Endothelial cell of umbilical vein (primary cell): ENCODE data around the gene METTL1. TPM values are rescaled to one million over a fixed set of nuclear protein-coding genes. Genes with fewer than 3 reads are reported as not detected.

Source experiments
- BruUV-seq: library from RNA; stranded (reverse); fragments of 400-500 nt; replicated peaks from 2 replicates; lab custom pipeline; 2021; lab: Mats Ljungman, UMichigan
- CTCF ChIA-PET: fragments of 300-600, 350-600 bp; sonication (Branson Sonifier 250); formaldehyde crosslinking; loops from one replicate; lab custom pipeline; 2021; ENCODE audit warnings: antibody characterized with exemption, inconsistent platforms; lab: Charles Lee
- POLR2A ChIA-PET: fragments of 300-600, 350-600 bp; sonication (Branson Sonifier 250); formaldehyde crosslinking; loops from one replicate; lab custom pipeline; 2021; ENCODE audit warnings: antibody characterized with exemption, inconsistent platforms; lab: Charles Lee
- DNase-seq: peaks from one replicate; pipeline ENCODE4 v3.0.0-alpha.2; 2011; ENCODE audit warnings: low read depth, low spot score
- FAIRE-seq: peaks from 2 replicates; lab custom pipeline; 2011; peaks lifted over from hg19 to GRCh38; lab: Jason Lieb, UNC
- H2AFZ ChIP-seq: 2 replicates; pipeline ENCODE4 v1.6.0; 2012; ENCODE audit warnings: low read depth, low read length, control low read depth, inconsistent platforms
- H3K27ac ChIP-seq: 2 replicates; pipeline ENCODE4 v1.5.1; 2011; ENCODE audit warnings: low read depth, mild to moderate bottlenecking, control low read depth, low read length, moderate library complexity; ENCODE audit not compliant: insufficient read depth
- H3K27me3 ChIP-seq, 2 experiments: 2 replicates each; pipeline versions ENCODE4 v1.6.0 to v1.6.1; 2011; ENCODE audit warnings: low read length in 2 of 2, mixed read lengths in 1 of 2; ENCODE audit not compliant: control insufficient read depth in 2 of 2, insufficient read depth in 2 of 2
- H3K36me3 ChIP-seq, 2 experiments: 2 replicates in 1 of 2; 3 replicates in 1 of 2; pipeline ENCODE4 v1.5.1; 2011; ENCODE audit warnings: low read length in 2 of 2, mild to moderate bottlenecking in 1 of 2, moderate library complexity in 1 of 2; ENCODE audit not compliant: control insufficient read depth in 2 of 2, insufficient read depth in 2 of 2; ENCODE audit errors: extremely low read depth in 1 of 2
- H3K4me1 ChIP-seq: 3 replicates; pipeline ENCODE4 v1.5.1; 2011; ENCODE audit warnings: mild to moderate bottlenecking, low read length; ENCODE audit not compliant: control insufficient read depth, insufficient read depth; ENCODE audit errors: extremely low read depth
- H3K4me2 ChIP-seq: 2 replicates; pipeline ENCODE4 v1.6.1; 2011; ENCODE audit warnings: low read length, control low read depth, mixed read lengths; ENCODE audit not compliant: insufficient read depth
- H3K4me3 ChIP-seq, 3 experiments: fragments of 200-600 bp in 1 of 3; sonication (generic), shearing (Covaris generic) in 1 of 3; replicated peaks in 1 of 3; 2 replicates each; pipeline ENCODE4 v1.5.1; 2011 to 2016; ENCODE audit warnings: control low read depth in 3 of 3, low read length in 3 of 3, mild to moderate bottlenecking in 2 of 3, inconsistent platforms in 1 of 3, low read depth in 1 of 3, moderate library complexity in 1 of 3; ENCODE audit not compliant: insufficient read depth in 1 of 3
- H3K79me2 ChIP-seq: 2 replicates; pipeline ENCODE4 v1.6.0; 2012; ENCODE audit warnings: low read length, inconsistent platforms; ENCODE audit not compliant: control insufficient read depth, insufficient read depth
- H3K9ac ChIP-seq: replicated peaks from 2 replicates; pipeline ENCODE3; 2011; ENCODE audit warnings: low read length, control low read depth; ENCODE audit not compliant: insufficient read depth; ENCODE audit errors: extremely low read depth
- H3K9me1 ChIP-seq: replicated peaks from 3 replicates; pipeline ENCODE4 v1.6.0; 2011; ENCODE audit warnings: mild to moderate bottlenecking, low read length; ENCODE audit not compliant: control insufficient read depth, insufficient read depth; ENCODE audit errors: extremely low read depth
- H3K9me3 ChIP-seq: replicated peaks from 2 replicates; pipeline ENCODE4 v1.5.1; 2012; ENCODE audit warnings: low read length, inconsistent platforms; ENCODE audit not compliant: control insufficient read depth, insufficient read depth
- H4K20me1 ChIP-seq: replicated peaks from 2 replicates; pipeline ENCODE3; 2011; ENCODE audit warnings: mild to moderate bottlenecking, low read length; ENCODE audit not compliant: control insufficient read depth, insufficient read depth; ENCODE audit errors: extremely low read depth
- CTCF ChIP-seq, 2 donors: IDR thresholded peaks; 1 replicate in 1 of 2; 2 replicates in 1 of 2; pipeline ENCODE4 v1.5.1; 2011; ENCODE audit warnings: low read length in 2 of 2, mild to moderate bottlenecking in 2 of 2, moderate library complexity in 2 of 2, control low read depth in 1 of 2, inconsistent platforms in 1 of 2, low read depth in 1 of 2; ENCODE audit not compliant: insufficient read depth in 1 of 2; ENCODE audit errors: extremely low read depth in 1 of 2
- EZH2 ChIP-seq: IDR thresholded peaks from 2 replicates; pipeline ENCODE4 v1.6.1; 2012; ENCODE audit warnings: borderline replicate concordance, low read depth, mild to moderate bottlenecking, moderate library complexity, low read length, inconsistent platforms; ENCODE audit not compliant: severe bottlenecking
- FOS ChIP-seq: IDR thresholded peaks from 2 replicates; pipeline ENCODE4 v1.6.1; 2011; ENCODE audit warnings: mild to moderate bottlenecking, low read length, moderate library complexity, borderline replicate concordance; ENCODE audit not compliant: insufficient read depth
- GATA2 ChIP-seq: IDR thresholded peaks from 2 replicates; pipeline ENCODE4 v1.7.0; 2011; ENCODE audit warnings: low read depth, mild to moderate bottlenecking, moderate library complexity, mixed read lengths, low read length; ENCODE audit not compliant: insufficient read length, insufficient read depth
- JUN ChIP-seq: IDR thresholded peaks from 2 replicates; pipeline ENCODE4 v1.6.1; 2011; ENCODE audit warnings: borderline replicate concordance, low read depth; ENCODE audit not compliant: insufficient read length, insufficient read depth
- MYC ChIP-seq: IDR thresholded peaks from one replicate; pipeline ENCODE4 v1.6.1; 2011; ENCODE audit warnings: mild to moderate bottlenecking, low read depth, low read length
- POLR2AphosphoS5 ChIP-seq: IDR thresholded peaks from 2 replicates; pipeline ENCODE4 v1.6.1; 2012; ENCODE audit warnings: low read depth, mild to moderate bottlenecking, control low read depth, low read length, moderate library complexity; ENCODE audit not compliant: insufficient read depth
- dilution Hi-C: fragments of 300-500 bp; cut with MboI; formaldehyde crosslinking; loops from one replicate; pipeline ENCODE4 v1.15.0; 2019; ENCODE audit warnings: low sequenced_read_pairs; ENCODE audit not compliant: extremely low pct_ligation_motif_present
- intact Hi-C: fragments of 100-400 bp; cut with micrococcal nuclease; formaldehyde crosslinking; loops from one replicate; pipeline ENCODE4 v1.10.0; 2022
- polyA plus RNA-seq, 4 experiments: library from polyadenylated mRNA; depleted of rRNA in 3 of 4; stranded (reverse) in 3 of 4; unstranded in 1 of 4; fragments of >200 nt; gene quantifications; 2 replicates each; pipeline versions ENCODE4 v1.2.1 to v1.2.3, GENCODE V29; 2011 to 2012; ENCODE audit warnings: missing spikeins in 1 of 4
- total RNA-seq: library from RNA; stranded (reverse); gene quantifications from 2 replicates; pipeline ENCODE4 v1.2.3, GENCODE V29; 2021

Gene METTL1
- total and polyA plus RNA-seq, 2 donors (not counting 3 experiments of a cell fraction or from before 2014, with no cell fraction given), result 23.6 to 24.3 TPM

GRCh38 chr12:57769594-57769993, 2.3 kb downstream of the METTL1 start:
- intact Hi-C loops (no loop called here), dilution Hi-C loops (no loop called here)
- H3K4me1 ChIP-seq, result peaks cover 30% of the 10 kb centered on the region
- no peak overlapping the region for H3K27ac ChIP-seq
- H3K79me2 ChIP-seq, result peaks cover 2% of the 10 kb centered on the region
- peaks cover 0 to 2% of the 10 kb centered on the region in 2 experiments for H3K36me3 ChIP-seq
- H3K9me3 ChIP-seq, result no peaks in the 10 kb centered on the region
- no peak overlapping the region for H3K9ac ChIP-seq
- no peak for TF ChIP-seq JUN
- POLR2A ChIA-PET, result no interaction called here
- FAIRE-seq (no peak), DNase-seq (no peak)
- no TSS peak for BruUV-seq
- no peak overlapping the region for H2AFZ ChIP-seq
- no peaks in the 10 kb centered on the region for H4K20me1 ChIP-seq
- CTCF ChIA-PET, result interaction anchor here (1.3 kb wide), 1 partner anchor 13 kb away, joined by 4 read pairs; the partner anchor contains the start of gene TSFM
- H3K4me2 ChIP-seq, result no peak overlapping the region
- H3K4me3 ChIP-seq, result no peak overlapping the region
- peaks cover 22 to 24% of the 10 kb centered on the region in 2 experiments for H3K27me3 ChIP-seq
- no peaks in the 10 kb centered on the region for H3K9me1 ChIP-seq

GRCh38 chr12:57767876-57768275, 4.0 kb downstream of the METTL1 start:
- dilution Hi-C loops (no loop called here), intact Hi-C loops (no loop called here)
- peaks cover 0 to 2% of the 10 kb centered on the region in 2 experiments for H3K36me3 ChIP-seq
- peaks cover 33 to 35% of the 10 kb centered on the region in 2 experiments for H3K27me3 ChIP-seq
- no peak overlapping the region for H3K9ac ChIP-seq
- no peaks in the 10 kb centered on the region for H4K20me1 ChIP-seq
- H3K9me3 ChIP-seq, result no peaks in the 10 kb centered on the region
- peaks cover 26% of the 10 kb centered on the region for H3K4me1 ChIP-seq
- peaks cover 2% of the 10 kb centered on the region for H3K79me2 ChIP-seq
- no peak for DNase-seq
- no peak overlapping the region for H3K4me2 ChIP-seq
- FAIRE-seq, result no peak
- BruUV-seq, result no TSS peak
- no peaks in the 10 kb centered on the region for H3K9me1 ChIP-seq
- ChIA-PET POLR2A (no interaction called here), CTCF (interaction anchor here (0.9 to 4.6 kb wide), 3 partner anchors 8 to 15 kb away, joined by 3 to 48 read pairs (median 4); partner anchors contain the start of genes MARCHF9 and TSFM)
- H3K4me3 ChIP-seq, result no peak overlapping the region
- H2AFZ ChIP-seq, result no peak overlapping the region
- no peak overlapping the region for H3K27ac ChIP-seq
- TF ChIP-seq CTCF (IDR thresholded peaks at IDR 0.05; ENCODE audit: extremely low read depth in 1 of 2, insufficient read depth in 1 of 2, low read depth in 1 of 2, low read length in 2 of 2), result no peak
- no peak for TF ChIP-seq GATA2
- no peak for TF ChIP-seq FOS
- TF ChIP-seq EZH2, result no peak
- no peak for TF ChIP-seq MYC
- no peak for TF ChIP-seq POLR2AphosphoS5
